ENCODE data around the gene STAT5A.
"Not testable (repeated sequence)": the region's sequence is repeated elsewhere in the genome, so short reads cannot be mapped to it uniquely, and the experiment has no call there.

The STAT5A gene

DNA sequence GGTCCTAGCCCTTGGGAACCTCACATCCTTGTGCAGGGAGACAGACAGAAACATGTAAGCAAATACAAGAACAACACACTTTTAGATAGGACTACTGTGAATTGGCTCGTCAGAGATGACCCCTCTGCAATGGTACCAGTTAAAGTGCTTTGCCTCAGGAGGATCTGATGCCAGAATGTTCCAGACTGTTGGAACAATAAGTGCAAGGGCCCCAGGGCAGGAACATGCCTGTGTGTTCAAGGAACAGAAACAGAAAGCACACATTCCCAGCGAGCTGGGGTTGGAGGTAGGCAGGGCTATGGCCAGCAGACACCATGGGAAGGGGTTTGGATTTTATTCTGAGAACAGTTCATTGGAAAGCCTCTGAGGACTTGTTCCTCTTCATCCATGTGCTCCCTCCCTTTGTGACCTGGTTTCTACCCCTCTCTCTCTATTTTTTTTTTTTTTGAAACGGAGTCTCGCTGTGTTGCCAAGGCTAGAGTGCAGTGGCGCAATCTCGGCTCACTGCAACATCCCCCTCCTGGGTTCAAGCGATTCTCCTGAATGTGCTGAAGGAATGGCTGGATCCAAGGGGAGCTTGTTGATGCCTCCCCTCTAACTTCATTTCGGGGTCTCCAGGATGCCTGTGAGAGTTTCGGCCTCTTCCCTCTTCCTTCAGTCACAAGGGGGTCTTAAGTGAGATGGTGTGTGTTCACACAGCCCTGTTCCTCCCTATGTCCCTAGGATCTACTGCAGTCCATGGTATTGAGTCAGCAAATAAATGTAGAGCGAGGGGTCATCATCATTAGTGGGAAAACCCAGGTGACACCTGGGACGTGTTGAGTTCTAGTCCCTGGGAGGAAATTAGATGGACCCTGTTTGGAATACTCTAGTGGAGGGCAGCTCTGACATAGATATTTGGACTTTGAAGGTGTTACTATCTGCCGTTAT is 6.4 kb downstream of the STAT5A start:
- no peak for DNase-seq (ENCODE audit: low read depth)
- TF ChIP-seq, protein P1, sequence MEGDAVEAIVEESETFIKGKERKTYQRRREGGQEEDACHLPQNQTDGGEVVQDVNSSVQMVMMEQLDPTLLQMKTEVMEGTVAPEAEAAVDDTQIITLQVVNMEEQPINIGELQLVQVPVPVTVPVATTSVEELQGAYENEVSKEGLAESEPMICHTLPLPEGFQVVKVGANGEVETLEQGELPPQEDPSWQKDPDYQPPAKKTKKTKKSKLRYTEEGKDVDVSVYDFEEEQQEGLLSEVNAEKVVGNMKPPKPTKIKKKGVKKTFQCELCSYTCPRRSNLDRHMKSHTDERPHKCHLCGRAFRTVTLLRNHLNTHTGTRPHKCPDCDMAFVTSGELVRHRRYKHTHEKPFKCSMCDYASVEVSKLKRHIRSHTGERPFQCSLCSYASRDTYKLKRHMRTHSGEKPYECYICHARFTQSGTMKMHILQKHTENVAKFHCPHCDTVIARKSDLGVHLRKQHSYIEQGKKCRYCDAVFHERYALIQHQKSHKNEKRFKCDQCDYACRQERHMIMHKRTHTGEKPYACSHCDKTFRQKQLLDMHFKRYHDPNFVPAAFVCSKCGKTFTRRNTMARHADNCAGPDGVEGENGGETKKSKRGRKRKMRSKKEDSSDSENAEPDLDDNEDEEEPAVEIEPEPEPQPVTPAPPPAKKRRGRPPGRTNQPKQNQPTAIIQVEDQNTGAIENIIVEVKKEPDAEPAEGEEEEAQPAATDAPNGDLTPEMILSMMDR (IDR thresholded peaks at IDR 0.05; ENCODE audit: insufficient read depth, low read depth, low read length, missing control alignments): no peak
- H3K4me3 ChIP-seq (ENCODE audit: low read depth, low read length): no peak overlapping the region

DNA sequence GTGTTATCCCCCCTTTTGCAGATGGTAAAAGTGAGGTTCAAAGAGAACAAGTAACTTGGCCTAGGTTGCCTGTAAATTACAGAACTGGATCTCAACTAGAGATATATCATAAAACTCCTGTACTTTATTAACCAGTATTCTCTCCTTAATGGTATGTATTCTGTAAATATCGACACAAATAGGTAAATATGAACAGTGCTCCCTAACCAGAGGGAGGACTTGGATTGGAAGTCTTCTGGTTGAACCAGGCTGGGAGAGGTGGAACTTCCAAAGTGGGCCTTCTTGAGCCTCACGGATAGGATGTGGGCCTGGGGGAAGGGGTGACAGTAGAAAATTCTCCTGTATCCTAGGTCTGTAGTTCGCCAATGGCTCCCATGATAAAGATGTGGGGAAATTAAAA is 7.7 kb downstream of the STAT5A start:
- H3K4me3 ChIP-seq (ENCODE audit: low read depth, low read length): no peak overlapping the region

DNA sequence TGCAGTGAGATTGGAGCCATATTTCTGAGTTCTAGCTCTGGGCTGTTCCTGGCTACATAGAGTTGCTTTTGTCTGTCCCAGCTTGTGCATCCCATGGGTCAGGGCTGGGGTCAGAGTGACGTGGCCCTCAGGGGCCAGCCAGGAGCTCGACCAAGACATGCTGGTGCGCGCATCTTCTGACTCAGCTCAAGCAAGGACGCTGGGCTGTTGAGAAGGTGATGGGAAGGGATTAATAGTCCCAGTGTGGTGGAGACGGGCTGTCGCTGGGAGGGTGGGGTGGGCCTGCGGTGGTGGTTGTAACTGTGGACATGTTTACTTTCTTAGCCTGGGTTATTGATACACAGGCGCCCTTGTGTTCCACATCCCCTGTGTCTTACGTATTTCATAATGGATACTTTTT is 9.5 kb downstream of the STAT5A start:
- DNase-seq (ENCODE audit: low read depth); H3K4me3 ChIP-seq (ENCODE audit: low read depth, low read length): not testable (repeated sequence)

More for the DNA sequence above, 7.7 kb downstream of the STAT5A start:
- DNase-seq (ENCODE audit: low read depth): no peak
- TF ChIP-seq, protein P1 (IDR thresholded peaks at IDR 0.05; ENCODE audit: insufficient read depth, low read depth, low read length, missing control alignments): no peak

DNA sequence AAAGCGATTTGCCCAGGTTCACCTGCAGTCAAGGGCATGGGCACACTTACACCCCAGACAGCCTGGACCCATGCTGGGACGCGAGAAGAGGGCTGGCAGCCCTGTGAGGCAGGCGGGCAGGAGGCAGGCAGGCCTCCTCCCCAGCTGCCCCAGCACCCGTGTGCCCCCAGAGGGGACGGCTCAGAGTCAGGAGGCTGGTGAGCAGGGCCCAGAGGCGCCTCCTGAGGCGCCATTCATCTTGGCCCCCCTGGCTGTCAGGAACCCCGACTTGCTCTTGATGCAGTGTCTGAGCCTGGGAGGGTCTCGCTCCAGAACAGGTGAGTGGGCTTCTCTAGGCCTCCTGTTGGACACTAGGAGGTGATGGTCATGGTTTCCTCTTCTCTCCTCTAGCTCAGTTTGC is 11.1 kb downstream of the STAT5A start:
- not testable (repeated sequence) for DNase-seq (ENCODE audit: low read depth); H3K4me3 ChIP-seq (ENCODE audit: low read depth, low read length)

DNA sequence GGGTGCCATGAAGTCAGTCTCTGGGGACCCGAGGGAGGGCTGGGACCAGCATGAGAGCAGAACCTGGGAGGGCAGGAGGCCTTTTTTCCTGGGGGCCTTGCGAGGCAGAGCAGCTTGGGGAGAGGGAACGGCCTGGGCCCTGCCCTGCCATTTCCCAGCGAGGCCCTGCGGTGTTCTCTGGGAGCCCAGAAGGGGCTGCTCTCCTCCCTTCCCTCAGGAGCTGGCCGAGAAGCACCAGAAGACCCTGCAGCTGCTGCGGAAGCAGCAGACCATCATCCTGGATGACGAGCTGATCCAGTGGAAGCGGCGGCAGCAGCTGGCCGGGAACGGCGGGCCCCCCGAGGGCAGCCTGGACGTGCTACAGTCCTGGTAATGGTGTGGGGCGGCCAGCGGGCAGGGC is 11.6 kb downstream of the STAT5A start:
- DNase-seq (ENCODE audit: low read depth); H3K4me3 ChIP-seq (ENCODE audit: low read depth, low read length): not testable (repeated sequence)

DNA sequence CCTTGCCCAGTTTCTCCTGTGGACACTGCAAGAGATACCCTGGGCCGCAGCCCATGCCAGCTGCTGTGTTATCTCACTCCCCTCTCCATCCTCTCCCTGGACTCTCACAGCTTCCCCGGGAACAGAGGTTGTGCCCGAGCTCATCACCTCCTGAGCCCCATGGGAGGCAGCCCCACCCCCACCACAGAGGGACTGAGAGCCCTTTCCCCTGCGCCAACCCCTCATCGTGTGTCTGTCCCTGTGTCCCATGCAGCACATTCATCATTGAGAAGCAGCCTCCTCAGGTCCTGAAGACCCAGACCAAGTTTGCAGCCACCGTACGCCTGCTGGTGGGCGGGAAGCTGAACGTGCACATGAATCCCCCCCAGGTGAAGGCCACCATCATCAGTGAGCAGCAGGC is 12.7 kb downstream of the STAT5A start:
- DNase-seq (ENCODE audit: low read depth): no peak
- TF ChIP-seq, protein P1 (IDR thresholded peaks at IDR 0.05; ENCODE audit: insufficient read depth, low read depth, low read length, missing control alignments): no peak
- H3K4me3 ChIP-seq (ENCODE audit: low read depth, low read length): no peak overlapping the region

DNA sequence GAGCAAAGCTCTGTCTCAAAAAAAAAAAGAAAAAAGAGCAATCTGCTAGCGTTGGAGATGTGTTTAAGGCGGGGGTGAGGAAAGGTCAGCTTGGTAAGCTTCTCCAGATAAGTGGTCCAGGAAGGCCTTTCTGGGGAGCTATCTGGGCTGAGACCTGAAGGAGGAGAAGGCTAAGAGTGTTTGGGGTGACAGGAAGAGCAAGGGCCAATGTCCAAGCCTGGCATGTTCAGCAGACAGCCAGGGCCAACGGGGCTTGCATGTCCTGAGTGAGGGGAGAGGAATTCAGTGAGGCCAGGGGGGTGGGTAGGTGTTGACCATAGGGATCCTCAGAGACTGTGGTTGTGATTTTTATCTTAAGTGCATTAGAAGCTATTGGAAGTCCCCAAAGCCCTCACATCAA is 15.4 kb downstream of the STAT5A start:
- H3K4me3 ChIP-seq (ENCODE audit: low read depth, low read length): no peak overlapping the region
- no peak for DNase-seq (ENCODE audit: low read depth)
- TF ChIP-seq, protein P1 (IDR thresholded peaks at IDR 0.05; ENCODE audit: insufficient read depth, low read depth, low read length, missing control alignments): no peak

DNA sequence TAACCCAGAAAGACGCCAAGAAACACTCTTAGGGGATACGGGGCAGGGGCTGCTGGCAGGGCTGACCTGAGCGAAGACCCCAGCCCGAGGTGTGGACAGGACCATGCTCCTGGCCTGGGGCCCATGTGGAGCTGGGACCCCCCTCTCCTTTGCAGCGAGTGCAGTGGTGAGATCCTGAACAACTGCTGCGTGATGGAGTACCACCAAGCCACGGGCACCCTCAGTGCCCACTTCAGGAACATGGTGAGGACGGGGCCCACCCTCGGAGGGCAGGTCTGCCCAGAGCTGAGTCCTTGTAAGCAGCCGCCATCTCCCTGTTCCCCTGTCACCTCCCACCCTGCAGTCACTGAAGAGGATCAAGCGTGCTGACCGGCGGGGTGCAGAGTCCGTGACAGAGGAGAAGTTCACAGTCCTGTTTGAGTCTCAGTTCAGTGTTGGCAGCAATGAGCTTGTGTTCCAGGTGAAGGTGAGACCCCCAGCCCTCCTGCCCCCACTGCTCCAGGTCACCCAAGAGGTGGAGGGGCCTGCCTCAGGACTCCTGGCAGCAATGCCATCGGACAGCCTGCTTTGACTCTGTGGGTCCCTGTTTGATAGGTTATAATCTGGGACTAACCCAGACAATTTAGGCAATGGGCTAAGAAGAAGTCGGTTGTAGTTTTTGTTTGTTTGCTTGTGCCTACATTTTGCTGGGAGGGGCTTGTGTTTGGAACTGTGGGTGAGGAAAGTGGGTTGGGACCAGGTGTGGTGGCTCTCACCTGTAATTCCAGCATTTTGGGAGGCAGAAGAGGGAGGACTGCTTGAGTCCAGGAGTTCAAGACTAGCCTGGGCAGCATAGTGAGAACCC is 16.1 kb downstream of the STAT5A start:
- no peak for DNase-seq (ENCODE audit: low read depth)
- TF ChIP-seq, protein P1 (IDR thresholded peaks at IDR 0.05; ENCODE audit: insufficient read depth, low read depth, low read length, missing control alignments): no peak

DNA sequence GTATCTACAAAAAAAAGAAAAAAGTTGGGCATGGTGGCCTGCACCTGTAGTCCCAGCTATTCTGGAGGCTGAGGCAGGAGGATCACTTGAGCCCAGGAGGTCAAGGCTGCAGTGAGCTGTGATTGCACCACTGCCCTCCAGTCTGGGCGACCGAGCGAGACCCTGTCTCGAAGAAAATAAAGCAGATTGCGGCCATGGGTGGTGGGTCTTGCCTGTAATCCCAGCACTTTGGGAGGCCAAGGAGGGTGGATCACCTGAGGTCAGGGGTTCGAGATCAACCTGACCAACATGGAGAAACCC is 16.7 kb downstream of the STAT5A start:
- not testable (repeated sequence) for DNase-seq (ENCODE audit: low read depth); H3K4me3 ChIP-seq (ENCODE audit: low read depth, low read length)

More for the DNA sequence above, 16.1 kb downstream of the STAT5A start:
- H3K4me3 ChIP-seq (ENCODE audit: low read depth, low read length): no peak overlapping the region

All from GM12865 (cell line).